Omental fat pad (tissue), 4 donors: ENCODE data around the gene HDAC5. TPM values are rescaled to one million over a fixed set of nuclear protein-coding genes. Genes with fewer than 3 reads are reported as not detected.
"Not testable (repeated sequence)": the region's sequence is repeated elsewhere in the genome, so short reads cannot be mapped to it uniquely, and the experiment has no call there.

Source experiments
- ATAC-seq: fragments of 150-250 bp; one replicate; pipeline ENCODE4 v1.9.1; 2016; ENCODE audit warnings: mild to moderate bottlenecking, moderate library complexity; ENCODE audit not compliant: low FRiP score
- DNase-seq: peaks from one replicate; pipeline ENCODE4 v3.0.0-alpha.2; 2019; ENCODE audit warnings: low spot score
- total RNA-seq, 4 donors: library from RNA; depleted of rRNA; stranded (reverse); fragments of >200 nt; gene quantifications; one replicate each; pipeline ENCODE4 v1.1.0, GENCODE V29; 2016
- TF ChIP-seq, protein P1 (sequence below), 3 donors: fragments of 450-650 bp; IDR thresholded peaks; one replicate each; pipeline ENCODE4 v1.5.1; 2016 to 2017; ENCODE audit warnings: antibody characterized with exemption in 3 of 3, mild to moderate bottlenecking in 3 of 3, moderate library complexity in 2 of 3

HDAC5 gene
- total RNA-seq, 4 donors from 2014 or later = 52.5 to 91.9 (median 62.4) TPM

DNA sequence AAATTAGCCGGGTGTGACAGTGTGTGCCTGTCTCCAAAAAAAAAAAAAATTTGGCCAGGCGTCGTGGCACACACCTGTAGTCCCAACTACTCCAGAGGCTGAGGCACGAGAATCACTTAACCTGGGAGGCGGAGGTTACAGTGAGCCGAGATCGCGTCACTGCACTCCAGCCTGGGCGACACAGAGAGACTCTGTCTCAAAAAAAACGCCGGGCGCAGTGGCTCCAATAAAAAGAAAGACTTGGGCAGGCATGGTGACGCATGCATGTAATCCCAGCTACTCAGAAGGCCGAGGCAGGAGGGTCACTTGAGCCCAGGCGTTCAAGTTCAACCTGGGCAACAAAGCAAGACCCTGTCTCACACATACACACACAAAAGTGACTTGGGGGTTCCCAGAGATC is 60.6 kb downstream of the HDAC5 start:
- ATAC-seq (no peak), DNase-seq (no peak)
- TF ChIP-seq, protein P1, sequence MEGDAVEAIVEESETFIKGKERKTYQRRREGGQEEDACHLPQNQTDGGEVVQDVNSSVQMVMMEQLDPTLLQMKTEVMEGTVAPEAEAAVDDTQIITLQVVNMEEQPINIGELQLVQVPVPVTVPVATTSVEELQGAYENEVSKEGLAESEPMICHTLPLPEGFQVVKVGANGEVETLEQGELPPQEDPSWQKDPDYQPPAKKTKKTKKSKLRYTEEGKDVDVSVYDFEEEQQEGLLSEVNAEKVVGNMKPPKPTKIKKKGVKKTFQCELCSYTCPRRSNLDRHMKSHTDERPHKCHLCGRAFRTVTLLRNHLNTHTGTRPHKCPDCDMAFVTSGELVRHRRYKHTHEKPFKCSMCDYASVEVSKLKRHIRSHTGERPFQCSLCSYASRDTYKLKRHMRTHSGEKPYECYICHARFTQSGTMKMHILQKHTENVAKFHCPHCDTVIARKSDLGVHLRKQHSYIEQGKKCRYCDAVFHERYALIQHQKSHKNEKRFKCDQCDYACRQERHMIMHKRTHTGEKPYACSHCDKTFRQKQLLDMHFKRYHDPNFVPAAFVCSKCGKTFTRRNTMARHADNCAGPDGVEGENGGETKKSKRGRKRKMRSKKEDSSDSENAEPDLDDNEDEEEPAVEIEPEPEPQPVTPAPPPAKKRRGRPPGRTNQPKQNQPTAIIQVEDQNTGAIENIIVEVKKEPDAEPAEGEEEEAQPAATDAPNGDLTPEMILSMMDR (IDR thresholded peaks at IDR 0.05) = no peak

GRCh38 chr17:44061446-44061845 is 62.0 kb downstream of the HDAC5 start:
- ATAC-seq = no peak
- TF ChIP-seq, protein P1 (IDR thresholded peaks at IDR 0.05) = no peak

GRCh38 chr17:44059101-44059892 is 64.1 kb downstream of the HDAC5 start:
- DNase-seq = no peak
- TF ChIP-seq, protein P1 (IDR thresholded peaks at IDR 0.05) = no peak
- ATAC-seq = no peak

More at GRCh38 chr17:44061446-44061845, 62.0 kb downstream of the HDAC5 start:
- no peak for DNase-seq

DNA sequence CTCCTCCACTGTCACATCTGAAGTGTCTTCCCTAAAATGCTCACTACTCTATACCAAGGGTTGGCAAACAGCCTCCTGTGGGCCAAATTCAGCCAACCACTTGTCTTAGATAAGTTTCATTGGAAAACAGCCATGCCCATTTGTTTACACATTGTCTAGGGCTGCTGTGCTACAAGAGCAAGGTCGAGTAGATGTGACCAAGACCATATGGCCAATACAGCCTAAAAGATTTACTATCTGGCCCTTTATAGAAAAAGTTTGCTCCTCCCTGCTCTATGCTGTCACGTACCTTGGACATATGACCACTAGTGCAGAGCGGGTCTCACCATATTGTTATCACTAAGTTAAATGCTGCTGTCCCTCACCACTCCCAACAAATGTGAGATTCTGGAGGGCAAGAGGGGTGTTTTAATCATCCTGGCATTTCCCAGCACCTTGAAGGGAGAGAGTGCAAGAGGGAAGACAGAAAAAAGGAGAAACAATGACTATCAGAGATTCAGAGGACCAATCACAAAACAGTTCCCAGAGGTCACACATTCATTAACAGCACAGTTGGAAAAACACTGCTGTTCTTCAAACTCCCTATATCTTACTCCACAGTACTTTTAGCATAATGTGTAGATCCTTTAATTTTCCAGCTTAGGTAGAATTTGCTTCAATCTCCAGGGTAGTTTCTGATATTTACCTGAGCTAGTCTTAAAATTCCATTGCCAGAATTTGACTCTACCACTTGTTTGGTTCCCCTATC is 70.1 kb downstream of the HDAC5 start:
- TF ChIP-seq, protein P1 (IDR thresholded peaks at IDR 0.05) = no peak
- DNase-seq = no peak
- ATAC-seq = no peak

DNA sequence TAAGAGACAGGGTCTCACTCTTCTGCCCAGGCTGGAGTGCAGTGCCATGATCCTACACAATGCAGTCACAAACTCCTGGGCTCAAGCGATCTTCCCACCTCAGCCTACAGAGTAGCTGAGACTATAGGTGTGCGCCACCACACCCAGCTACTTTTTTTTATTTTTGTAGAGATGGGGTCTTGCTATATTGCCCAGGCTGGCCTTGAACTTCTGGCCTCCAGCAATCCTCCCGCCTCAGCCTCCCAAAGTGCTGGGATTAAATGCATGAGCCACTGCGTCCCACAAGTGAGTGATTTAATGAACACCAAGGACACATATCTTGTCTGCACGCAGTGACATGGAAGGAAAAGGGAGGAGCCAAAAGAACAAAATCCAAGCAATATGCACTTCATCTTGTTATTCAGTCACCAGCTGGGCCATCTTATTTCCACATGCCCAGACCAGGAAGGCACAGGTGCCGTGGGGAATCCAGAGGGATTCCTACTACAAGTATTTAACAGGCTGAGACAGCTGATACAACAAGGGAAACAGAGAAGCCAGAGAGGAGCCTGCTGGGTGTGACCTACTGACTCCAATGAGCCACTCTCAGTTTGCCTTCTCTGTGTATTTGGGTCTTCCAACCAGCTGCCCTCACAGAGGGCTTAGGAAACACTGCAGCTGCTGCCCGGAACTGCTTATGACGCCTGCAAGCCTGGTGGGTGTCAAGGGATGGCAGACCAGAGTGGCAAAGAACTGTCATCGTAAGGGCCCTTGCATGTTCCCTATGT is 74.0 kb downstream of the HDAC5 start:
- ATAC-seq = no peak
- no peak for DNase-seq
- TF ChIP-seq, protein P1 (IDR thresholded peaks at IDR 0.05) = no peak

- ATAC-seq, DNase-seq: not testable (repeated sequence)
These were observed 76.5 kb downstream of the HDAC5 start for GRCh38 chr17:44046893-44047292.

DNA sequence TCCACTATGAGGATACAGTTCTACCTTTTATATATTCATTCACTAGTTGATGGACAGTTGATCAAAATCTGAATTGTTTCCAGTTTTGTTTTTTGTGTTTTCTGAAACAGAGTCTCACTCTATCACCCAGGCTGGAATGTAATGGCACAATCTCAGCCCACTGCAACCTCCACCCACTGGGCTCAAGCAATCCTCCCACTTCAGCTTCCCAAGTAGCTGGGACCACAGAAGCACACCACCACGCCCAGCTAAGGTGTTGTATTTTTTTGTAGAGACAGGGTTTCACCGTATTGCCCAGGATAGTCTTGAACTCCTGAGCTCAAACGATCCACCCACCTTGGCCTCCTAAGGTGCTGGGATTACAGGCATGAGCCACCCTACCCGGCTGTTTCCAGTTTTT is 78.0 kb downstream of the HDAC5 start:
- no peak for ATAC-seq

More for the DNA sequence above, 78.0 kb downstream of the HDAC5 start:
- no peak for DNase-seq
- TF ChIP-seq, protein P1 (IDR thresholded peaks at IDR 0.05) = no peak
